ENCODE measurements around the gene CHADL. TPM values are rescaled to one million over a fixed set of nuclear protein-coding genes. Genes with fewer than 3 reads are reported as not detected.

CHADL gene
- total RNA-seq, 4 donors from 2014 or later = 0.85 to 3.4 (median 2.0) TPM; not detected in 1

GRCh38 chr22:41264408-41264941, 23.7 kb upstream of the CHADL start:
- TF ChIP-seq CTCF (IDR thresholded peaks at IDR 0.05; ENCODE audit: low read depth) = no peak

DNA sequence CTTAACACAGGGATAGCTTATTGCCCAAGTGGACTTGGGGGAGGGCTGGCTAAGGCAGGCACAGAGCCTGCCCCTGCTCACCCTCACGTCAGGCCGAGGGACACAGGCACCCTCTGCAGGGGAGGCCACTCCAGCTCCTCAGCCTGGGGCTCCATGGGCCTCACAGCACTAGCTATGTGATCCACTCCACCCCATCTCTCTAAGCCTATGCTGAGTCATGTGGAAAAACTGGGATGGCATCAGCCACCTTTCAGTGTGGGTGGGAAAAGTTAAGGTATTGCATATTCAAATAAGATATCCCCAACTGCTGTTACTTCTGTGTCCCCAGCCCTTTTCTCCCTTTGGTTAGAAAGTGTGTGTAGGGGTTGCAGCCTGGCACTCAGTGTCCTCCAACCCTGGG, 23.0 kb upstream of the CHADL start:
- TF ChIP-seq CTCF (IDR thresholded peaks at IDR 0.05; ENCODE audit: low read depth) = no peak

GRCh38 chr22:41262250-41262765, 21.6 kb upstream of the CHADL start:
- no peak for TF ChIP-seq CTCF (IDR thresholded peaks at IDR 0.05; ENCODE audit: low read depth)

GRCh38 chr22:41261541-41262249, 21.0 kb upstream of the CHADL start:
- TF ChIP-seq CTCF (IDR thresholded peaks at IDR 0.05; ENCODE audit: low read depth) = no peak

DNA sequence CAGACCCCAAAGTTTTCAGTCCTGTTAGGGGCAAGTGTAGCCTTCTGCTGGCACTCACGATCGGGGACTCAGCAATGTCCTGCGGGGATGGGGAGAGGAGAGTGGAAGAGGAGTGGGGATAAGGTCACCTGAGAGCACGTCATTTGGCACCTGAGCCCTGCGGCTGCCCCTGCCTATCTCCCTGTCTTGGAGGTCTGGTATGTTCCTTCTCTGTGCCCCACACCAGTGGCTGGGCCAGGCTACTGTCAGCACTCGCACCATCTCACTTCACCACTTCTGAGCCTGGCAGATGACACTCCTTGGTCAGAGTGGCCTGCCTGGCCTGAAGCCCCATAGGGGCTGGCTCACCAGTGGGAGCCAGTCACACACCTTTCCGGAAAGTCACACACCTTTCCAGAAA, 20.1 kb upstream of the CHADL start:
- no peak for TF ChIP-seq CTCF (IDR thresholded peaks at IDR 0.05; ENCODE audit: low read depth)

GRCh38 chr22:41257696-41258095, 17.0 kb upstream of the CHADL start:
- no peak for TF ChIP-seq CTCF (IDR thresholded peaks at IDR 0.05; ENCODE audit: low read depth)
